ENCODE results near the gene DPP7.

DPP7 gene

GRCh38 chr9:137111788-137112563 is 2.6 kb downstream of the DPP7 start:
- Histone ChIP-seq H3K27me3 (ENCODE audit: insufficient read depth, poor library complexity, severe bottlenecking) (no peaks in the 10 kb centered on the region), H3K27ac (replicated peaks) (no peak overlapping the region), H3K4me3 (replicated peaks; ENCODE audit: insufficient read depth, low read length) (no peak overlapping the region)
- TF ChIP-seq SPI1 (IDR thresholded peaks at IDR 0.05; ENCODE audit: borderline replicate concordance, low read depth) (no peak), GABPA (IDR thresholded peaks at IDR 0.05; ENCODE audit: low read depth) (no peak), POLR2AphosphoS5 (IDR thresholded peaks at IDR 0.05; ENCODE audit: low read depth) (no peak), CTCF (IDR thresholded peaks at IDR 0.05; ENCODE audit: insufficient read depth, low read length) (no peak), REST (IDR thresholded peaks at IDR 0.05; ENCODE audit: insufficient replicate concordance, low read depth) (no peak)
- DNase-seq (ENCODE audit: low read depth in 1 of 2, low spot score in 1 of 2): no peak

GRCh38 chr9:137110911-137111787 is 3.4 kb downstream of the DPP7 start:
- Histone ChIP-seq H3K27me3 (ENCODE audit: insufficient read depth, poor library complexity, severe bottlenecking) (no peaks in the 10 kb centered on the region), H3K4me3 (replicated peaks; ENCODE audit: insufficient read depth, low read length) (no peak overlapping the region), H3K27ac (replicated peaks) (no peak overlapping the region)
- TF ChIP-seq GABPA (IDR thresholded peaks at IDR 0.05; ENCODE audit: low read depth) (no peak), SPI1 (IDR thresholded peaks at IDR 0.05; ENCODE audit: borderline replicate concordance, low read depth) (no peak), REST (IDR thresholded peaks at IDR 0.05; ENCODE audit: insufficient replicate concordance, low read depth) (no peak), CTCF (IDR thresholded peaks at IDR 0.05; ENCODE audit: insufficient read depth, low read length) (no peak), POLR2AphosphoS5 (IDR thresholded peaks at IDR 0.05; ENCODE audit: low read depth) (no peak)
- no peak for DNase-seq (ENCODE audit: low read depth in 1 of 2, low spot score in 1 of 2)

GRCh38 chr9:137110147-137110910 is 4.2 kb downstream of the DPP7 start:
- Histone ChIP-seq H3K27ac (replicated peaks) (no peak overlapping the region), H3K4me3 (replicated peaks; ENCODE audit: insufficient read depth, low read length) (no peak overlapping the region), H3K27me3 (ENCODE audit: insufficient read depth, poor library complexity, severe bottlenecking) (no peaks in the 10 kb centered on the region)
- DNase-seq (ENCODE audit: low read depth in 1 of 2, low spot score in 1 of 2): no peak
- no peak for TF ChIP-seq GABPA (IDR thresholded peaks at IDR 0.05; ENCODE audit: low read depth)
- TF ChIP-seq REST (IDR thresholded peaks at IDR 0.05; ENCODE audit: insufficient replicate concordance, low read depth): no peak
- TF ChIP-seq SPI1 (IDR thresholded peaks at IDR 0.05; ENCODE audit: borderline replicate concordance, low read depth): no peak
- no peak for TF ChIP-seq POLR2AphosphoS5 (IDR thresholded peaks at IDR 0.05; ENCODE audit: low read depth)
- no peak for TF ChIP-seq CTCF (IDR thresholded peaks at IDR 0.05; ENCODE audit: insufficient read depth, low read length)

Measured in HL-60 (cell line).